Right renal cortex interstitium (tissue), 3 donors: ENCODE results near the gene TJP2. TPM values are rescaled to one million over a fixed set of nuclear protein-coding genes. Genes with fewer than 3 reads are reported as not detected.

ENCODE experiments used
- DNase-seq, 3 donors: peaks; one replicate each; pipeline ENCODE4 v3.0.0-alpha.2; 2013; ENCODE audit warnings: low read depth in 3 of 3, low spot score in 2 of 3
- polyA plus RNA-seq, 3 donors: library from polyadenylated mRNA; unstranded; fragments of 120-200 nt; gene quantifications; one replicate each; pipeline ENCODE4 v1.2.1, GENCODE V29; 2013; ENCODE audit not compliant: insufficient read length in 3 of 3

TJP2 gene
- polyA plus RNA-seq, 3 donors: 86.2 to 107 (median 97.9) TPM

- DNase-seq: no peak
These were observed 16.2 kb downstream of the TJP2 start for GRCh38 chr9:69190086-69190862.

- DNase-seq: no peak
These were observed 16.7 kb downstream of the TJP2 start for GRCh38 chr9:69190863-69191181.

- no peak for DNase-seq
These were observed 17.2 kb downstream of the TJP2 start for GRCh38 chr9:69191231-69191630.

GRCh38 chr9:69192214-69192613 lies 18.1 kb downstream of the TJP2 start:
- DNase-seq: no peak

GRCh38 chr9:69193685-69194032 lies 19.6 kb downstream of the TJP2 start:
- no peak for DNase-seq

- DNase-seq: no peak
These were observed 20.8 kb downstream of the TJP2 start for GRCh38 chr9:69194702-69195418.

- no peak for DNase-seq
These were observed 21.6 kb downstream of the TJP2 start for GRCh38 chr9:69195668-69196067.

GRCh38 chr9:69197687-69198086 lies 23.6 kb downstream of the TJP2 start:
- no peak for DNase-seq

GRCh38 chr9:69198521-69199220 lies 24.6 kb downstream of the TJP2 start:
- no peak for DNase-seq

GRCh38 chr9:69199769-69200470 lies 25.8 kb downstream of the TJP2 start:
- no peak for DNase-seq

GRCh38 chr9:69202556-69202955 lies 28.5 kb downstream of the TJP2 start:
- no peak for DNase-seq

- DNase-seq: no peak
These were observed 30.2 kb downstream of the TJP2 start for GRCh38 chr9:69204326-69204725.

GRCh38 chr9:69204849-69205248 lies 30.8 kb downstream of the TJP2 start:
- no peak for DNase-seq

- DNase-seq: no peak
These were observed 32.0 kb downstream of the TJP2 start for GRCh38 chr9:69206047-69206446.

- no peak for DNase-seq
These were observed 33.4 kb downstream of the TJP2 start for GRCh38 chr9:69207503-69207902.

- DNase-seq: no peak
These were observed 37.5 kb downstream of the TJP2 start for GRCh38 chr9:69211424-69212036.

GRCh38 chr9:69213647-69214046 lies 39.6 kb downstream of the TJP2 start:
- DNase-seq: no peak

GRCh38 chr9:69214939-69215338 lies 40.9 kb downstream of the TJP2 start:
- DNase-seq: no peak

- no peak for DNase-seq
These were observed 41.9 kb downstream of the TJP2 start for GRCh38 chr9:69215774-69216485.

- DNase-seq: no peak
These were observed 44.1 kb downstream of the TJP2 start for GRCh38 chr9:69218166-69218565.
